ENCODE results near the gene TPP2.

The TPP2 gene

GRCh38 chr13:102698649-102698980 lies 101.8 kb downstream of the TPP2 start:
- H3K27me3 ChIP-seq (ENCODE audit: insufficient read depth, low read length) = no peaks in the 10 kb centered on the region; the same call in 1 of the 2 replicates
- H3K9ac ChIP-seq (ENCODE audit: low read length) = no peak overlapping the region
- no peak overlapping the region for H3K27ac ChIP-seq (ENCODE audit: low read depth, low read length, poor library complexity, severe bottlenecking)
- H3K9me2 ChIP-seq (ENCODE audit: low read depth, low read length) = no peaks in the 10 kb centered on the region
- no peaks in the 10 kb centered on the region for H4K20me1 ChIP-seq (ENCODE audit: insufficient read depth, low read length)
- no peaks in the 10 kb centered on the region for H3K9me3 ChIP-seq (ENCODE audit: low read length)
- H3K4me1 ChIP-seq (ENCODE audit: insufficient read depth, low read length, severe bottlenecking) = no peaks in the 10 kb centered on the region
- TF ChIP-seq EZH2 (IDR thresholded peaks at IDR 0.05; ENCODE audit: borderline replicate concordance, low read length) (no peak), CTCF (IDR thresholded peaks at IDR 0.05; ENCODE audit: low read length) (no peak)
- no peak overlapping the region for H2AFZ ChIP-seq (ENCODE audit: low read length)
- no peak overlapping the region for H3K4me2 ChIP-seq (ENCODE audit: low read length)
- no peaks in the 10 kb centered on the region for H3F3A ChIP-seq (ENCODE audit: insufficient read depth, low read length)
- no peaks in the 10 kb centered on the region for H3K36me3 ChIP-seq (ENCODE audit: insufficient read depth, low read length)
- H3K79me2 ChIP-seq (ENCODE audit: insufficient read depth, low read length) = no peaks in the 10 kb centered on the region
- no peak overlapping the region for H3K4me3 ChIP-seq (ENCODE audit: low read depth, low read length, poor library complexity, severe bottlenecking)

GRCh38 chr13:102699504-102699903 lies 102.7 kb downstream of the TPP2 start:
- no peak overlapping the region for H3K27ac ChIP-seq (ENCODE audit: low read depth, low read length, poor library complexity, severe bottlenecking)
- TF ChIP-seq EZH2 (IDR thresholded peaks at IDR 0.05; ENCODE audit: borderline replicate concordance, low read length) (no peak), CTCF (IDR thresholded peaks at IDR 0.05; ENCODE audit: low read length) (no peak)

GRCh38 chr13:102700088-102701031 lies 103.6 kb downstream of the TPP2 start:
- H3K79me2 ChIP-seq (ENCODE audit: insufficient read depth, low read length) = no peaks in the 10 kb centered on the region
- H3K36me3 ChIP-seq (ENCODE audit: insufficient read depth, low read length) = no peaks in the 10 kb centered on the region
- TF ChIP-seq EZH2 (IDR thresholded peaks at IDR 0.05; ENCODE audit: borderline replicate concordance, low read length) (no peak), CTCF (IDR thresholded peaks at IDR 0.05; ENCODE audit: low read length) (no peak)
- no peaks in the 10 kb centered on the region for H3F3A ChIP-seq (ENCODE audit: insufficient read depth, low read length)
- H3K4me1 ChIP-seq (ENCODE audit: insufficient read depth, low read length, severe bottlenecking) = no peaks in the 10 kb centered on the region
- no peak overlapping the region for H2AFZ ChIP-seq (ENCODE audit: low read length)
- no peaks in the 10 kb centered on the region; the same call in 1 of the 2 replicates for H3K27me3 ChIP-seq (ENCODE audit: insufficient read depth, low read length)
- H3K4me2 ChIP-seq (ENCODE audit: low read length) = no peak overlapping the region
- no peak overlapping the region for H3K9ac ChIP-seq (ENCODE audit: low read length)
- H4K20me1 ChIP-seq (ENCODE audit: insufficient read depth, low read length) = no peaks in the 10 kb centered on the region
- H3K9me3 ChIP-seq (ENCODE audit: low read length) = no peaks in the 10 kb centered on the region
- H3K27ac ChIP-seq (ENCODE audit: low read depth, low read length, poor library complexity, severe bottlenecking) = no peak overlapping the region
- H3K4me3 ChIP-seq (ENCODE audit: low read depth, low read length, poor library complexity, severe bottlenecking) = no peak overlapping the region
- H3K9me2 ChIP-seq (ENCODE audit: low read depth, low read length) = no peaks in the 10 kb centered on the region

More at GRCh38 chr13:102699504-102699903, 102.7 kb downstream of the TPP2 start:
- H3K4me2 ChIP-seq (ENCODE audit: low read length) = no peak overlapping the region
- H4K20me1 ChIP-seq (ENCODE audit: insufficient read depth, low read length) = no peaks in the 10 kb centered on the region
- no peak overlapping the region for H2AFZ ChIP-seq (ENCODE audit: low read length)
- H3K4me1 ChIP-seq (ENCODE audit: insufficient read depth, low read length, severe bottlenecking) = no peaks in the 10 kb centered on the region
- no peaks in the 10 kb centered on the region for H3K79me2 ChIP-seq (ENCODE audit: insufficient read depth, low read length)
- no peaks in the 10 kb centered on the region for H3K36me3 ChIP-seq (ENCODE audit: insufficient read depth, low read length)
- no peak overlapping the region for H3K9ac ChIP-seq (ENCODE audit: low read length)
- H3K9me2 ChIP-seq (ENCODE audit: low read depth, low read length) = no peaks in the 10 kb centered on the region
- no peaks in the 10 kb centered on the region for H3F3A ChIP-seq (ENCODE audit: insufficient read depth, low read length)
- no peak overlapping the region for H3K4me3 ChIP-seq (ENCODE audit: low read depth, low read length, poor library complexity, severe bottlenecking)
- H3K27me3 ChIP-seq (ENCODE audit: insufficient read depth, low read length) = no peaks in the 10 kb centered on the region; the same call in 1 of the 2 replicates
- H3K9me3 ChIP-seq (ENCODE audit: low read length) = no peaks in the 10 kb centered on the region
